Stimulated activated naive CD8-positive, alpha-beta T cell treated with anti-CD3 and anti-CD28 coated beads, Interleukin-15, amount 100 ng/mL, for 72 hours (primary cell): Measurements from ENCODE around the gene ING1.
"Not testable (repeated sequence)": the region's sequence is repeated elsewhere in the genome, so short reads cannot be mapped to it uniquely, and the experiment has no call there.

Experiments used
- ATAC-seq: fragments of 150-1000 bp; cut with Tn5 transposase; 2 replicates; pipeline ENCODE4 v1.10.0; 2021; ENCODE audit warnings: mild to moderate bottlenecking, moderate library complexity
- DNase-seq, 2 donors: peaks; one replicate each; pipeline ENCODE4 v3.0.0; 2021 to 2022
- H3K27ac Mint-ChIP-seq, 2 donors: one replicate each; pipeline ENCODE4 v1.8.0; 2022; ENCODE audit warnings: mild to moderate bottlenecking in 2 of 2, mixed read lengths in 2 of 2, moderate library complexity in 2 of 2
- H3K27me3 Mint-ChIP-seq: one replicate; pipeline ENCODE4 v1.8.0; 2022; ENCODE audit warnings: mixed read lengths
- H3K4me1 Mint-ChIP-seq: one replicate; pipeline ENCODE4 v1.8.0; 2022; ENCODE audit warnings: mild to moderate bottlenecking, mixed read lengths
- H3K4me3 Mint-ChIP-seq, 2 donors: one replicate each; pipeline ENCODE4 v1.8.0; 2022; ENCODE audit warnings: mild to moderate bottlenecking in 2 of 2, mixed read lengths in 2 of 2, moderate library complexity in 1 of 2
- H3K9me3 Mint-ChIP-seq, 2 donors: one replicate each; pipeline ENCODE4 v1.8.0; 2022; ENCODE audit warnings: mixed read lengths in 2 of 2

ING1 gene

DNA sequence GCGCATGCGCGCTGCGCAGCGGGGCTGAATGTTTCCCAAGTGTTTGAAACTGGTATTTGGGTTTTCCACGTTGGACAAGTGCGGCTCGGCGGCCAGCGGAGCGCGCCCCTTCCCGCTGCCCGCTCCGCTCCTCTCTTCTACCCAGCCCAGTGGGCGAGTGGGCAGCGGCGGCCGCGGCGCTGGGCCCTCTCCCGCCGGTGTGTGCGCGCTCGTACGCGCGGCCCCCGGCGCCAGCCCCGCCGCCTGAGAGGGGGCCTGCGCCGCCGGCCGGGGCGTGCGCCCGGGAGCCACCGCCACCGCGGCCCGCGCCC lies at the start of gene ING1:
ING1 (plus strand) TSS at position 59 of the 311 bp plus-strand sequence. CDS start 450 bp downstream, outside the sequence.
- peak within 1 kb of the TSS; percentile 98 to 99 for H3K4me3 Mint-ChIP-seq
- H3K9me3 Mint-ChIP-seq, result no peaks in the 10 kb centered on the region
- DNase-seq (no peak), ATAC-seq (no peak)
- H3K4me1 Mint-ChIP-seq, result peaks cover 23% of the 10 kb centered on the region
- peak within 1 kb of the TSS; percentile 98 to 99 for H3K27ac Mint-ChIP-seq
- H3K27me3 Mint-ChIP-seq, result no peaks in the 10 kb centered on the region

DNA sequence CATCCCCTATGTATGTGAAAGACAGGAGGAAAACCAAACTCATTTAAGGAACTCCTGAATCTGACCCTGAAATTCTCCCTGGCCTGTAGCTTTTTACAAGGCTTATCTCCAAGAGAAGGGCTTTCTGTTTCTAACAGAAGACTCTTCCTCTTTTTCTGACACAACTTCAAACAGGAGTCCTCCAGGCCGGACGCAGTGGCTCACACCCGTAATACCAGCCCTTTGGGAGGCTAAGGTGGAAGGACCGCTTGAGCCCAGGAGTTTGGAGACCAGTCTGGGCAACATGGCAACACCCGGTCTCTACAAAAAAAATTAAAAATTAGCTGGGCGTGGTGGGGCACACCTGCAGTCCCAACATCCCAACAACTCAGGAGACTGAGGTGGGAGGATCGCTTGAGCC lies 49.5 kb upstream of the ING1 start:
- Mint-ChIP-seq H3K9me3 (peaks cover 11 to 22% of the 10 kb centered on the region in 2 donors), H3K4me3 (no peak overlapping the region), H3K4me1 (peaks cover 13% of the 10 kb centered on the region), H3K27me3 (no peaks in the 10 kb centered on the region), H3K27ac (no peak overlapping the region)
- DNase-seq (no peak), ATAC-seq (no peak)

DNA sequence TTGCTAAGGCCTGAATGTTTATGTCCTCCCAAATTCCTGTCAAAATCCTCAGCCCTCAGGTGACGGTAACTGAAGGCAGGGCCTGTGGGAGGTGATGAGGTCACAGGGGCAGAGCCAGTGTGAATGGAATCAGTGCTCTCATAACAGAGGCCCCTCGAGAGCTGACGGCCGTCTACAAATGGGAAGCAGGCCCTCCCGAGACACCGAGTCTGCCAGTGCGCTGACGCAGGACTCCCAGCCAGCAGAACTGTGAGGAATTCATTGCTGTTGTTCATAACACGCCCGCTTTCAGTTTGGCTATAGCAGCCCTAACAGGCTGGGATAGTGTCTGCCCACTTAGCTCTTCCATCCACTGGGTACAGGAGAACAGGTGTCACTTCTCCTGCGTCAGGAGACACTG lies 48.8 kb upstream of the ING1 start:
- Mint-ChIP-seq H3K4me1 (peaks cover 7% of the 10 kb centered on the region), H3K27me3 (no peaks in the 10 kb centered on the region), H3K4me3 (no peak overlapping the region), H3K27ac (no peak overlapping the region), H3K9me3 (peaks cover 11 to 22% of the 10 kb centered on the region in 2 donors)
- DNase-seq, result no peak
- ATAC-seq, result no peak

- Mint-ChIP-seq H3K27me3 (no peaks in the 10 kb centered on the region), H3K9me3 (peaks cover 11 to 14% of the 10 kb centered on the region in 2 donors), H3K4me3 (no peak overlapping the region), H3K27ac (no peak overlapping the region), H3K4me1 (peaks cover 2% of the 10 kb centered on the region)
- DNase-seq, result no peak
- no peak for ATAC-seq
Measured at GRCh38 chr13:110665491-110666254, 47.8 kb upstream of the ING1 start.

DNA sequence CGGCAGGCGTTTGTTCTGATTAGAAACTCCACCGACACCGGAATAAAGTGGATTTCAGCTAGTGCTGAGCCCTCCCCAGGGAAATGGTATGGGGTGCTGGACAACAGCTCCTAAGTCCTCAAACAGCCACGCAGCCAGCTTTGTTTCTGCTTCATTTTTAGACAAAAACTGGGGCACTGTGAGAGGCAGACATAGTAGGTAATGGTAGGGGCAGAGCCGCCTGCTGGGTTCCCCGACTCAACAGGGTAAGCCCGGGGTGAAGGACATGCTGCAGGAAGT lies 47.3 kb upstream of the ING1 start:
- H3K27me3 Mint-ChIP-seq, result no peaks in the 10 kb centered on the region
- ATAC-seq, result no peak
- H3K4me1 Mint-ChIP-seq, result peaks cover 6% of the 10 kb centered on the region
- H3K27ac Mint-ChIP-seq, result no peak overlapping the region
- DNase-seq, result no peak
- H3K9me3 Mint-ChIP-seq, result peaks cover 11 to 12% of the 10 kb centered on the region in 2 donors
- H3K4me3 Mint-ChIP-seq, result no peak overlapping the region

GRCh38 chr13:110669036-110669435 lies 44.5 kb upstream of the ING1 start:
- no peaks in the 10 kb centered on the region for H3K27me3 Mint-ChIP-seq
- H3K27ac Mint-ChIP-seq, result no peak overlapping the region
- ATAC-seq, result no peak
- no peaks in the 10 kb centered on the region for H3K9me3 Mint-ChIP-seq
- peaks cover 21% of the 10 kb centered on the region for H3K4me1 Mint-ChIP-seq
- H3K4me3 Mint-ChIP-seq, result no peak overlapping the region
- no peak for DNase-seq

DNA sequence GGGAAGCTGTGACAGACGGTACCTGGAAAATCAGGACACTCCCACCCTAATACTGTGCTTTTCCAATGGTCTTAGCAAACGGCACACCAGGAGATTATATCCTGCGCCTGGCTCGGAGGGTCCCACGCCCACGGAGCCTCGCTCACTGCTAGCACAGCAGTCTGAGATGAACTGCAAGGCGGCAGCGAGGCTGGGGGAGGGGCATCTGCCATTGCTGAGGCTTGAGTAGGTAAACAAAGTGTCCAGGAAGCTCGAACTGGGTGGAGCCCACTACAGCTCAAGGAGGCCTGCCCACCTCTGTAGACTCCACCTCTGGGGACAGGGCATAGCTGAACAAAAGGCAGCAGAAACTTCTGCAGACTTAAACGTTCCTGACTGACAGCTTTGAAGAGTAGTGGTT lies 43.7 kb upstream of the ING1 start:
- not testable (repeated sequence) for ATAC-seq, H3K9me3 Mint-ChIP-seq, H3K4me3 Mint-ChIP-seq, H3K27me3 Mint-ChIP-seq, H3K27ac Mint-ChIP-seq, DNase-seq
- H3K4me1 Mint-ChIP-seq, result peaks cover 21% of the 10 kb centered on the region

DNA sequence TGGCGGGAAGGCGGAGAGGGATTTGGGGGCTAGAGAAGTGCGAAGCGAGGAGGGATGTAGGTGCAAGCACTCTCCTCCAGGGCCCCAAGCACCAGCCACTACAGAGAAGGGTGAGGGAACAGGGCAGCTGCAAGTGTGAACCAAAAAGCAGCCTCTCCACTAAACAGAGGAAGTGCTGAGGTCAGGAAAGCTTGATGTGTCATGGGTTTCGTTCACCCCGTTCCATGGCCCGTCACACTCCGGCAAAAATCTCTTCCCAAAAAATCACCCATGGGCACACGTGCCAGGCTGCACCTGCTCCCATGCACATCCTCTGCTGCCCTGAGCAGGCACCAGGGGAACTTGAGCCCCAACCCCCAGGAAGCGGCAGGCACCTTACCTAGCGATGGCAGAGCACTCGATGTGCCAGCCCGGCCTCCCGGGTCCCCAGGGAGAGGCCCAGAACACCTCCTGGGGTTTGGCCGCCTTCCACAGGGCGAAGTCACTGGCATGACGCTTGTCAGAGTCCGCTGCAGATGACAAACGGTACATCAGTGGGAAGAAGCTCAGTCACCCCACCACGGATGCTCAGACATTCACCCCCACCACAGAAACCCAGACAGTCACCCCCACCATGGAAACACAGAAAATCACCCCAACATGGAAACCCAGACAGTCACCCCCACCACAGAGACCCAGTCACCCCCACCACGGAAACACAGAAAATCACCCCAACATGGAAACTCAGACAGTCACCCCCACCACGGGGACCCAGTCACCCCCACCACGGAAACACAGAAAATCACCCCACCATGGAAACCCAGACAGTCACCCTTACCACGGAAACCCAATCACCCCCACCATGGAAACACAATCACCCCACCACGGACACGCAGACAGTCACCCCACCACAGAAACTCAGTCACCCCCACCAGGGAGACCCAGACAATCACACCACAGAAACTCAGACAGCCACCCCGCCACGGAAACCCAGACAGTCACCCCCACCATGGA lies 36.6 kb upstream of the ING1 start:
- Mint-ChIP-seq H3K4me1 (peaks cover 48% of the 10 kb centered on the region), H3K27me3 (no peaks in the 10 kb centered on the region), H3K4me3 (peak overlapping the region in 1 of 2 donors; percentile 4), H3K27ac (peak overlapping the region; percentile 74 to 87), H3K9me3 (peaks cover 0 to 8% of the 10 kb centered on the region in 2 donors)
- peak; percentile 26 to 50 for DNase-seq
- peak; percentile 81 for ATAC-seq

GRCh38 chr13:110677731-110678545 lies 35.6 kb upstream of the ING1 start:
- Mint-ChIP-seq H3K27me3 (no peaks in the 10 kb centered on the region), H3K9me3 (peaks cover 0 to 8% of the 10 kb centered on the region in 2 donors), H3K4me1 (peaks cover 38% of the 10 kb centered on the region), H3K27ac (no peak overlapping the region), H3K4me3 (no peak overlapping the region)
- peak in 1 of 2 donors; percentile 26 for DNase-seq
- ATAC-seq, result peak; percentile 54

GRCh38 chr13:110680852-110681251 lies 32.6 kb upstream of the ING1 start:
- no peak overlapping the region for H3K27ac Mint-ChIP-seq
- H3K27me3 Mint-ChIP-seq, result no peaks in the 10 kb centered on the region
- DNase-seq (peak in 1 of 2 donors; percentile 8), ATAC-seq (peak; percentile 36)
- H3K4me1 Mint-ChIP-seq, result peaks cover 33% of the 10 kb centered on the region
- peaks cover 0 to 7% of the 10 kb centered on the region in 2 donors for H3K9me3 Mint-ChIP-seq
- H3K4me3 Mint-ChIP-seq, result no peak overlapping the region

DNA sequence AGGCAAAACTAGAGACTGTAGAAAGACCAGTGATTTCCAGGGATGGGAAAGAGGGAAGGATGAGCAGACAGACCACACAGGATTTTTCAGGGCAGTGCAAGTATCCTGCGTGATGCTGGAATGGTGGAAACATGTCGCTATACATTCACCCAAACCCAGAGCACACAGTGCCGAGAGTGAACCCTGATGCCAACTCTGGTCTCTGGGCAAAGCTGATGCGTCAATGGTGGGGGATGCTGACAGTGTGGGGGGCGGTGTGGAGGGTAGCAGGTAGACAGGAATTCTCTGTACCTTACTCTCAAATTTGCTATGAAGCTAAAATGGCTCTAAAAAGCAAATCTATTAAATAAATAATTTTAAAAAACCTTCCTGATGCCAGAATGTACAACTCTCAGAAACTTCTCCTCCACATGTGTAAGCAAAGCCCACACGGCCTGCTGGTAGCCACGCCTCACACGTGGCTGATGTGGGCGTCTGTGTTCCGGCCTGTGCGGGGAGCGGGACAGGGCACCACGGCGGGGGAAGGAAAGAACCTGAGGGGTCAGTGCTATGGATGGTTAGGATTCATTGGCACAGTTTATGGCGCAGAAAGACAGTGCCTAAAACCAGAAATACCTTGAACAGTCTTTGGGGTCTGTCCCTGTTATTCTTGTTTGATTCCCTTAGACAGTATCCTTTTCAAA lies 31.5 kb upstream of the ING1 start:
- H3K27me3 Mint-ChIP-seq, result no peaks in the 10 kb centered on the region
- peaks cover 22% of the 10 kb centered on the region for H3K4me1 Mint-ChIP-seq
- no peak overlapping the region for H3K27ac Mint-ChIP-seq
- no peak overlapping the region for H3K4me3 Mint-ChIP-seq
- DNase-seq (no peak), ATAC-seq (no peak)
- H3K9me3 Mint-ChIP-seq, result no peaks in the 10 kb centered on the region

- H3K4me3 Mint-ChIP-seq, result no peak overlapping the region
- DNase-seq (no peak), ATAC-seq (no peak)
- H3K27me3 Mint-ChIP-seq, result no peaks in the 10 kb centered on the region
- H3K9me3 Mint-ChIP-seq, result no peaks in the 10 kb centered on the region
- no peak overlapping the region for H3K27ac Mint-ChIP-seq
- peaks cover 14% of the 10 kb centered on the region for H3K4me1 Mint-ChIP-seq
Measured at GRCh38 chr13:110682746-110683145, 30.8 kb upstream of the ING1 start.

DNA sequence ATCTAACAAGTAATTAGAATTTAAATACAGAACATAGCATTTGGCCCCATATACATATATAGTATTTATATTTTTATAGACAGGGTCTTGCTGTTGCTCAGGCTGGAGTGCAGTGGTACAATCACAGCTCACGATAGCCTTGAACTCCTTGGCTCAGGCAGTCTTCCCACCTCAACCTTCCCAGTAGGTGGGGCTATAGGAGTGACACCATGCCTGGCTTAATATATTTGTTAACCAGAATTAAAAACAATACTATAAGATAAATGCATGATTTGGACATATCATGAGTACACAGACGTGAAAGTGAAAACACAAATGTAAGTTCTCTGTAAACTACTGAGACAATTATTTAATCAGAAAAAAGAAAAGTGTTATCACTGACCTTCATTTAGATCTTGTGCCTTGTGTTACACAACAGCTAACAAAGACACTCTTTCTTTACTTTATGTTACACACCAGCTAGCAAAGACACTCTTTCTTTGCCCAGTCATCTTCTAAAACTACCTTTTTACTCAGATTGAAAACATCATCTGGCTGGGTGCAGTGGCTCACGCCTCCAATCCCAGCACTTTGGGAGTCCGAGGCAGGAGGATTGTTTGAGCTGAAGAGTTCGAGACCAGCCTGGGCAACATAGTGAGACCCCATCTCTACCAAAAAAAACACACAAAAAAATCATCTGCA lies 30.2 kb upstream of the ING1 start:
- peak; percentile 65 for ATAC-seq
- Mint-ChIP-seq H3K4me1 (peaks cover 8% of the 10 kb centered on the region), H3K4me3 (no peak overlapping the region), H3K9me3 (no peaks in the 10 kb centered on the region), H3K27me3 (no peaks in the 10 kb centered on the region), H3K27ac (peak overlapping the region in 1 of 2 donors; percentile 48)
- no peak for DNase-seq

DNA sequence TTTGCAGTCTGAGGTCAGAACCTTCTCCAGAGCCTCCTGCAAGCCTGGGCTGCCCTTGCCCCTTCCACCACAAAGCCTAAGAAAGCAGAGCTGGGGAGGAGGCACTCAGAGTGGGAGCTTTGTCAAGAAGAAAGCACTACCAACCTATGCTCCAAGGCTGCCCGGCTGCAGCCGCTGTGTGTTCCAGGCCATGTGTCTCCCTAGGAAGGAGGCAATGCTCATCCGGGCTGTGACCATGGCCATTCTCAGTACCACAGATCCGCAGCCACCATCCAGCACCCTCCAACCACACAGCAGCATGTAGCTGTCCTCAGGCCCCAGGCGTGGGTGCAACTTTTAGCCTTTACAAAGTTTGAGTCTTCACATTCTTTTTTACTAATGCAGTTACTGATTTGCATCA lies 29.6 kb upstream of the ING1 start:
- no peaks in the 10 kb centered on the region for H3K27me3 Mint-ChIP-seq
- H3K4me3 Mint-ChIP-seq, result no peak overlapping the region
- H3K9me3 Mint-ChIP-seq, result no peaks in the 10 kb centered on the region
- peaks cover 2% of the 10 kb centered on the region for H3K4me1 Mint-ChIP-seq
- H3K27ac Mint-ChIP-seq, result peak overlapping the region in 1 of 2 donors; percentile 48
- ATAC-seq (no peak), DNase-seq (no peak)
